Tibial nerve (tissue), 4 donors: Measurements from ENCODE around the gene B3GALNT2.

Experiments
- CTCF ChIP-seq, 5 experiments: fragments of 200-600 bp in 3 of 5; fragments of 450-650 bp in 2 of 5; sonication (generic) in 3 of 5; IDR thresholded peaks; one replicate each; pipeline ENCODE4 v1.5.1; 2016 to 2019; ENCODE audit warnings: antibody characterized with exemption in 5 of 5, mild to moderate bottlenecking in 3 of 5, moderate library complexity in 2 of 5
- EP300 ChIP-seq, 2 donors: sonication (generic); formaldehyde crosslinking; IDR thresholded peaks; one replicate each; pipeline ENCODE4 v1.6.1; 2017; ENCODE audit warnings: antibody characterized with exemption in 2 of 2, mild to moderate bottlenecking in 1 of 2
- POLR2A ChIP-seq, 2 donors: fragments of 450-650 bp; IDR thresholded peaks; one replicate each; pipeline ENCODE4 v1.6.1; 2017; ENCODE audit warnings: antibody characterized with exemption in 2 of 2, mild to moderate bottlenecking in 2 of 2, moderate library complexity in 2 of 2

DNA sequence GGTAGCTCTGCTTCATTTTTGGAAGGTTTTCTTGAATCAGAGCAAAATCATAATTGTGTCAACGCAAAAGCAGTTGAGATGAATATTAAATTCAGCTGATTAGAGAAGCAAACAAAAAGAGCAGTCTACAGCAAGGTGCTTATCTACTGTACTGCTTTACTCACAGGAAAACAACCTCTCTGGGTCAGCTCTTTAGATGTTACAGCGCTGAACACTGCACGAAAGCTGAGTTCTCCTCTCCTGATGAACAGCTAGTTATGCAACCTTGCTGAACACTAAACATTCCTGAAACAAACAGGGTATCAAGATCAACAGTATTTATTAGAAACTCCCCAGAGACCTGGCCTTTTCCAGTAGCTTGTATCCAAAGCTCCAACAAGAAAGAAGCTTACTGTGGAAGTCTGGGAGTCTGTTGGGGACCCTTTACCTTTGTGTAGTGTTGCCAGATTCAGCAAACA, 95.7 kb downstream of the B3GALNT2 start:
- TF ChIP-seq CTCF (IDR thresholded peaks at IDR 0.05) (no peak), EP300 (IDR thresholded peaks at IDR 0.05) (no peak), POLR2A (IDR thresholded peaks at IDR 0.05) (no peak)
